Dermis microvascular lymphatic vessel endothelial cell (primary cell): Measurements from ENCODE around the gene VTN. TPM values are rescaled to one million over a fixed set of nuclear protein-coding genes. Genes with fewer than 3 reads are reported as not detected.

Experiments
- DNase-seq, 2 donors: peaks; one replicate each; pipeline versions ENCODE4 v3.0.0 to v3.0.0-alpha.2; 2010; ENCODE audit warnings: low read depth in 2 of 2
- total RNA-seq: library from RNA; depleted of rRNA; stranded (reverse); fragments of >200 nt; gene quantifications from 2 replicates; pipeline ENCODE4 v1.2.1, GENCODE V29; 2014

Gene VTN, protein sequence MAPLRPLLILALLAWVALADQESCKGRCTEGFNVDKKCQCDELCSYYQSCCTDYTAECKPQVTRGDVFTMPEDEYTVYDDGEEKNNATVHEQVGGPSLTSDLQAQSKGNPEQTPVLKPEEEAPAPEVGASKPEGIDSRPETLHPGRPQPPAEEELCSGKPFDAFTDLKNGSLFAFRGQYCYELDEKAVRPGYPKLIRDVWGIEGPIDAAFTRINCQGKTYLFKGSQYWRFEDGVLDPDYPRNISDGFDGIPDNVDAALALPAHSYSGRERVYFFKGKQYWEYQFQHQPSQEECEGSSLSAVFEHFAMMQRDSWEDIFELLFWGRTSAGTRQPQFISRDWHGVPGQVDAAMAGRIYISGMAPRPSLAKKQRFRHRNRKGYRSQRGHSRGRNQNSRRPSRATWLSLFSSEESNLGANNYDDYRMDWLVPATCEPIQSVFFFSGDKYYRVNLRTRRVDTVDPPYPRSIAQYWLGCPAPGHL
- under 0.01 TPM in 1 of 2 replicates, not detected in the other for total RNA-seq

DNA sequence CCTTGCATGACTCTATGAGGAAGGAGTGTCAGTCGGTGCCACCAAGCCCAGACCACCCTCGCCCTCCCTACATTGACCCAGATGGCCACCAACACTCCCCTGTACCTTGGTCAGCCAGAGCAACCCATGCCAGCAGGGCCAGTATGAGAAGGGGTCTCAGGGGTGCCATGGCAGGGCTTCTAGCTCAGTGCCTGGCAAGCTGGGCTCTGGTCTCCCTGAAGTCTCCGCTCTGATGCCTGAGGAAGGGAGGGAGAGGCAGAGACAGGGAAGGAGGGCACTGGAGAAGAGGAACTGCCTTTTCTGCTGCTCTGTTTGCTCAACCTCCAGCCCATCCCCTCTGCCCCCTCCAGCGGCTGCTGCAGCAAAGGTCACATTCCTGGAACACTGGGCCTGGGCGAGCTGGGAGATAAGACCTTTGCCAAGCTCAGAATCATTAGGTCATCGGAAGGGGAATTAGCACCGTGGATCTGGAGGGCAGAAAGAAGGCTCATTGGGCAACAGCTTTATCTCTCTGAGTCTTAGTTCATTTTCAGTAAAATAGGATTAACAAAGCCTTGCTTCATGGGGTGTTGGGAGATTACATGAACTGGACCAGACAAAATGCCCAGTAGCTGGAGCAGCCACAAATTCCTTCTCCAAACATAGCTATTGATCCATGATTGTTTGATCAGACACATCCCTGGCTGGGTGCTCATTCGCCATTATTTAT, at the start of gene VTN:
TSS of gene VTN (minus strand) at position 273 of the 709 bp plus-strand sequence. CDS start at position 169, 104 bp downstream.
- DNase-seq: no peak

DNA sequence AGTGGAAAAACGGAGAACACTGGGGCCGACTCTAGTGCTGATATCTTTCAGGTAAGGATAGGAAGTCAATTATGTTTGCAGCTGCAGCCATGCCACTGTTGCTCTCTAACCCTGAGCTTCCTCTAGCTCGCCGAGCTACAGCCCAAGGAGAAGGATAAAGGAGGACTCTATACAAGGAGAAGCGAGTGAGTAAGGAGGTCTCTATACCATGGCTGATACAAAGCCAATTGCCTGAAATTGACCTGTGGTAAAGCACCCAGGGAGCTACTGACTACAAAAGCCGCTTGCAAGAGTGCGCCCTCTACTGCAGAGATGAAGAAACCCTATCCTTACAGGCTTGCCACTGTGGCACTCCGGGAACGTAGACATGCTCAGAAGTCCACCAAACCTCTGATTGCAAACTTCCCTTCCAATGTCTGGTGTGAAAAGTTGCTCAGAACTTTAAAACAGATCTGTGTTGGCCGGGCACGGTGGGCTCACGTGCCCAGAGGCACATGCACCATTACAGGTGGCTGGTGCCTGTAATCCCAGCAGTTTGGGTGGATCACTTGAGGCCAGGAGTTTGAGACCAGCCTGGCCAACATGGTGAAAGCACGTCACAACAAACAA, 46.7 kb upstream of the VTN start:
- peak; percentile 39 to 78 for DNase-seq

DNA sequence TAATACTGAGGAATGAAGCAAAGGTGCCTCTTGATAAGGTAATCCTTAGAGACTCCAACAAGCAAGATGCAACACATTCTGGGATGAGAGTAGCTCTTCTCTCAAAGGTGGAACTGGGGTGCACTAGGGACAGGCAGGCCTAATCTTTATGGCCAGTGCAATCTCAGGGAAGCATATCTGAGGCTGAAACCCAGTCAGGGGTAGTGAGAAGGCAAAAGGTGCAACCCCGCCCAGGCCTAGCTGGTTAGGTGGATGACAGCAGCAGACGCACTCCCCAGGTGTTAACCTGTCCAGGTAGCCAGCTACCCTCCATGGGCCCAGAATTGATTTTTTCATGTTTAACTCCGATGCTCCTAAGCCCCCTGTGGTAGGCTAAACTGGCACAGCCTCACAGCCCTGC, 45.8 kb upstream of the VTN start:
- DNase-seq: no peak

DNA sequence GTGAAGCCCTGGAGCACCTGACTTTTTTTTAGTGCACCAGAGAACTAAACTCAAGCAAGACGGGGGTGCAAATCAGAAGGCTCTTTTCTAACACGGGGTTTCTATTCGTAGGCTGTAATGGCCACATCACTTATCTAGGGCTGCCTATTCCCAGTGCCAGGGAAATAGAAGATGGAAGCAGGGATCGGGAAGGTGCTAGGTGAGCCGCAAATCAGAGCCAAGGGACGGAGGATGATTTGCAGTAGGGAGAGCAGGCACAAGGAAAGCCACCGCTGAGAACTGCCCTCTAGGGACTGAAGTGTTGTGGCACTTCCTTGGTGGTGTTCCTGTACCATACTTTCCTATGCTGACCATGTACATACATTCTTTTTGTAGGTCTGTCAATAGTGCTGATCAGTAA, 43.7 kb upstream of the VTN start:
- no peak for DNase-seq

DNA sequence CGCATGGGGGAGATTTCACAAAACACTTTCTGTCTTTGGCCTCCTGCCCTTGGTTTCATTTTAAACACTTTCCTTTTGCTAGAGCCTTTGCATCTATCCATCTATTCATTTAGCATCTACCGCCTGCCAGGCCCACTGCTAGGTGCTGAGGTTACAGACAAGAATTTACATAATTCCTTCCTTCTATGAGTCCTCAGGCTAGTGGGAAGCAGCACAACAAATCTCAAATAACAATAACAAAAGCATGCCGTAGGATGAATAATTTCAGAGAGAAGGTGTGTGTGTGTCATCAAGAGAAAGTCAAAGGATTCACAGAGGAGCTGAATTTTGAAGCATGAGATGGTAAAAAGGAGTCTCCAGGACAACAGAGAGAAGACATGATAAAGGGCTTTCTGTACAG, 42.0 kb upstream of the VTN start:
- DNase-seq: no peak

DNA sequence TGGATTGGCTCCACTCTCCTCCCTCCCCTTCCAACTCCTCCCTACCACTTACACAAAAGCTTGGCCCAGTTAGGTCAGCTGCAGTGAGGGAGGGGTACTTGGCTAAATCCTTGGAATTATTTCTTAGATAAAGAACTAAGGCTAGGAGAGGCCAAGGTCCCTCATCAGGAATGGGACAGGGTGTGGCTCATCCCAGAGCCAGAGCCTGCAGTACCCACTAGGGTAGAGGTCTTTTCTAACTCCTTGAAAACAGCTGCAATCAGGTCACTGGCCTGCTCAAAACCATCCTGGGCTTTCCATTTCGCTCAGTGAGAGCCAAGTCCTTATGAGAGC, 37.8 kb upstream of the VTN start:
- no peak for DNase-seq

DNA sequence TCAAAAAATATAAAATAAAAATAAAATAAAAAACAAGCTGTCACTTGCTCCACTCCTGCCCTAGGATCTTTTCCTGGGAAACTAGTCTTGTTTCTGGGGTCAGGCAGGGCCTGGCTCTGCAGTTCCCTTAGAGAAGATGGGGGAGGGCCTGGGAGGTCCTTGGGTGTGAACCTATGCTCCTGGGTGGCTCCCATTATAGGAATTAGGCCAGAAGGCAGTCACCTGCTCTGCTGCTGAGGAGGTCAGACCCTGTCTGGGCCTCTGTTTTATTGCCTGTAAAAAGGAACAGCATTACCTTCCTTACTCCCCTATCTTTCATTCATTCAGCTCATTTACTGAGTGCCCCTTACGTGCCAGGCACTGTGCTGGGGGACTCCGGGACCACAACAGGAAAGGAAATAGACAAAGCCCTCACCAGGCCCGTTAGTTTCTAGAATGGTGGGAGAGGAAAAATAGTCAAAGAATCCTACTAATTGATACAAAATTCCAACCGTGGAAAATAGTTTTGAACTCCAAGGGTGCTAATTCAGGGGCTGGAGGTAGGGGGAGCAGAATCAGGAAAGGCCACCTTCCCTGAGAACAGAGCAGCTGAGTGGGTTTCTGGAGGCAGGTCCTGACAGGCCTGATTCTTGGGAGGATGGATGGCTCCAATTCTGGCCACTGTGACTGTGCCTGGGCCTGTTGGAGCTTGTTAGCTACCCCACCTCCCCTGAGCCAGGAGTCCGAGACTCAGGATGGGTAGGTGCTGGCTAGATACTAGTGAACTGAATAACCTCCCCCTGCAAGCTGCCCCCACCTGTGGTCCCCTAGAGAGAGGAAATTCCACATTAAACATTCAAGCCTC, 37.2 kb upstream of the VTN start:
- DNase-seq: no peak

DNA sequence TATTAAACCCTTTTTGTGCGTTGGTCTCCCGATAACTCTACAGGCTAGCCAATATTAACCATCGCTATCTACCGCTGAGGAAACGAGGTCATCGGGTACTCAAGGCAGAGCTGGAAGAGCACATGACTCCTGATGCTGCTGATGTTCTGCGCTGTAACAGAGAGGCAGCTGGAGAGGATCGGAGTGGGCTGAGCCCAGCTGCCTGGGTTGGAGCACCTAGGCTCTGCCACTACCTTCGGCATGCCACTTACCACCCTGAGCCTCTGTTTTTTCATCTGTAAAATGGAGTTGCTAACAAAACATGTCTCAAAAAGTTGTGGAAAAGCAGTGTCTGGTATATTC, 36.3 kb upstream of the VTN start:
- no peak for DNase-seq

DNA sequence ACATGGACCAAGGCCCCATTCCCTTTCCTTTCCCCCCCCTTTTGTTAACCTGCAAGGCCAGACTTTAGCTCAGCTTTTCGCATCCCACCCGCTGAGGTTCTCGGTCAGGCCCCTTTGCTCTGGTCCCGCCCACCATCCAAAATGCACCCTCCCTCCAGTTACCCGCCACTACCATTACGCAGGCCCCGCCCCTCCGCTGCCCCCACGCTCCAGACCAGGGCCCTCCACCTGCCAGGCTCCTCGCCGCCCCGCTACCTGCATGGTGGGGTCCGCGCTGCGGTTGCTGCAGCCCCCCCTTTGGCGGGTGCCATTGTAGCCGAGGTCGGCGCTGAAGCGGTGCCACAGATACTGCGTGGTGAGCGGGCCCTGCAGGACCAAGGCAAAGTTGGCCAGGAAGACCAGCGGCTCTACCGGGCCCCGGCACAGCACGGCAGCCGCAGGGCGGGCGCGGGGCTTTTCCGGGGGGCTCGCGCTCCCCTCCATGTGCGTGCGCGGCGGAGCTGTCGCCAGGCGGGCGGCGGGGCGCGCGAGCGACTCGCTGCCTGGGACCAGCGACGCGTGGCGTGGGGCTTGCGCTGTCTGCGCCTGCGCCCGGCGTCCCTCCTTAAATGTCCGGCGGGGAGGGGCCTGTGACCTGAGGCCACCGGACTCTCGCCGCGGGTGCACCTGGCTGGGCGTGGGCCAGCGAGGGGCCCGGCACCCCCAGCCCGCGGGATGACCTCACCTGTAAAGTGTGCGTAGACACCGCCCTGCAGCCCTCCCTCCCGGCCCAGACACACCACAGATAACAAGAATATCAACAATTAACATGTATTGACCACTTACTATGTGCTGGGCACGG, 35.7 kb upstream of the VTN start, which contains the start of gene SLC46A1:
TSS of gene SLC46A1 (minus strand) at position 581 of the 841 bp plus-strand sequence. CDS start at position 483, 98 bp downstream.
- DNase-seq: no peak

DNA sequence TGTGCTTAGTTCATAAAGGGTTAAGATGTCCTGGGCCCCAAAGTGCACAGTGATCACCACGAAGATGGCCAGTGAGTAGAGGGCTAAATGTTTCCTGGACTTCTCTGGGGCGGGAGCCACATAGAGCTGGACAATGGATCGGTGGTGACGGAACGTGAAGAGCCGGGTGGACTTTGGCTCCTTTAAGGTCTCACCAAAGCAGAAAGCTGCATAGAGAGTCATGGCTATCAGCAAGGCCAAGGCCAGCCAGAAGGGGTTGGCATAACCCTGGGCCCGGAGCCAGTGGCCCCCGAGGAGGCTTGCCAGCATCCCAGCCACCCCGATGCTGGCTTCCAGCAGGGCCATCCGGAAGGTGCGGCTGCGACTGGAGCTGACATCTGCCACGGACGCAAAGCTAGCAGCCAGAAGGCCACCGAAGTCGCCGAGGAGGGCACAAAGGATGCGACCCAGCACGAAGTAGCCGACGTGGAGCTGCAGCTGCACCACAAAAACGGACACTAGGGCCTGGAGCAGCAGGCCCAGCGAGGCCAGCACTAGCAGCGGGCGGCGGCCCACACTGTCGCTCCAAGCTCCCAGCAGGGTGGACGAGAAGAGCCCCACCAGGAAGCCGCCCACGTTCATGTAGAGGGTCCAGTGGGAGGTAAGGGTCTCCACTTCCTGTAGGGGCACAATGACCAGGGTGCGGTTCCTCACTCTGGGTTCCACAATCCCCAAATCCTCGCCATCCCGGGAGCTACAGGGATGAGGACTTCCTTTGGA, 34.9 kb upstream of the VTN start:
- DNase-seq: no peak

DNA sequence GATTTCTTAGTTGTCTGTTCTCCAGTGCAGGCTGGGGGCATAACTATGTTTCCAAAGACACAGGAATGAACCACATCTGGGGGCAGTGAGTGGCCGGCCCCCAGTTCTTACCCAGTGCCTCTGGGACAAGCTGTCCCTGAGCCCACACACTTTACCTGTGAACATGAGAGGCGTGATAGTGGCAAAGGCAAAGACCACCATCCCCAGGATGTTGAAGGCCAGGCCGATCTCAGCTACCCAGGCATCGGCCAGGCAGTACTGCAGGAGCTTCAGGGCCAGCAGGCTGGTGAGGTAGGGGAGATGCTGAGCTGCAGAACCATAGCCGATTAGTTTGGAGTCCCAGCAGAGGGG, 34.3 kb upstream of the VTN start:
- no peak for DNase-seq

DNA sequence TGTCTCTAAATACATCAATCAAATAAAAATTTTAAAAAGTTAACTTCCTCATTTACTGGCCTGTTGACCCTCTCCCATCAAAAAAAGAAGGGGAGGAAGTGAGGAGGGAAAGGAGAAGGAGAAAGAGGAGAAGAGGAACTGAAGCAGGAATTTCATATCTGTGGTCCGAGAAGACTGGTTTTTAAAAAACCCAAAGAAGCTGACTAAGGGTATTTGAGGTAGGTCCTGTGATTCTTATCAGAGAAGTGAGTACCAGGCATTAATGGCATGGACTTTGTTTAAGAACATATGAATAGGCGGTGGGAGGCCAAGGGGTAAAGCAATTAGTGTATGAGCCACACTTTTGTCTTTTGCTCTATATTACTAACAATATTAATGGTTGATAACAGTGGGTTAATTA, 33.9 kb upstream of the VTN start:
- DNase-seq: no peak

DNA sequence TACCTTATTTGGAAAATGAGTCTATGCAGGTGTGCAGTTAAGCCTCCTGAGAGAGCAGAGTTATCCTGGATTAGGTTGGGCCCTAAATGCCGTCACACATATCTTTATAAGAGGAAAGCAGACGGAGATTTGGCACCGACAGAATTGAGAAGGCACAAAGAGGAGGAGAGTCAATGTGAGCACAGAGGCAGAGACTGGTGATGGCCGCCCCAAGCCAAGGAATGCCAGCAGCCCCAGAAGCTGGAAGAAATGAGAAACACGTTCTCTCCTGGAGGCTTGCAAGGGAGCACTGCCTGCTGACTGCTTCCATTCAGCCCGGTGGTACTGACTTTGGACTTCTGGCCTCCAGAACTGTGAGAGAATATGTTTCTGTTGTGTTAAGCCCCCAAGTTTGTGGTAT, 32.7 kb upstream of the VTN start:
- no peak for DNase-seq

DNA sequence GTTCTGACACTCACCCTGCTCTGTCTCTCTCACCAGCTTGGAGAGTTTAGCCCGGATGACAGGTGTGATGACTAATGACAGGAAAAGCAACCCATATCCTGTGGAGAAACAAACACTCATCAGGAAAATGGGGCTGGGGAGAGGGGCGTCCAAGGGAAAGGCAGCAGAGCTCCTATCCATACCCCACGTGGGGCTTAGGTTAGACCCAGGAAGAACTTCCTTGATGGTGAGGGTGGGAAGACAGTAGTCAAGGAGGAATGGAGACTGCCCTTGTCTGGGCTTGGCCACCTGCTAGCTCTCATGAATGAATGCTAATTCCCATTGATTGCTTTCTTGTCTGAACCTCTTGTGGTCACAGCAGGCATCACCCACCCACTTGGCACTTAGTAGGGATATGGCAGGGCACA, 32.1 kb upstream of the VTN start:
- no peak for DNase-seq

DNA sequence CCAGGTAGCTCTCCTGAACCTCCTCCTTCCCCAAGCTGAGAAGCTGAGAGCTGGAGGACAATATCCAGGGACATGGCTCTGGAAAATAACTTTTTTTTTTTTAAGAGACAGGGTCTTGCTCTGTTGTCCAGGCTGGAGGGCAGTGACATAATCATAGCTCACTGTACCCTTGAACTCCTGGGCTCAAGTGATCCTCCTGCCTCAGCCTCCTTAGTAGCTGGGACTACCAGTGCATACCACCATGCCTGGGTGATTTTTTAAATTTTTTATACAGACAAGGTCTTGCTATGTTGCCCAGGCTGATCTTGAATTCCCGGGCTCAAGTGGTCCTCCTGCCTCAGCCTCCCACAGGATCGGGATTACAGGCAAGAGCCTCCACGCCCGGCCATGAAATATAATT, 29.7 kb upstream of the VTN start:
- DNase-seq: no peak

DNA sequence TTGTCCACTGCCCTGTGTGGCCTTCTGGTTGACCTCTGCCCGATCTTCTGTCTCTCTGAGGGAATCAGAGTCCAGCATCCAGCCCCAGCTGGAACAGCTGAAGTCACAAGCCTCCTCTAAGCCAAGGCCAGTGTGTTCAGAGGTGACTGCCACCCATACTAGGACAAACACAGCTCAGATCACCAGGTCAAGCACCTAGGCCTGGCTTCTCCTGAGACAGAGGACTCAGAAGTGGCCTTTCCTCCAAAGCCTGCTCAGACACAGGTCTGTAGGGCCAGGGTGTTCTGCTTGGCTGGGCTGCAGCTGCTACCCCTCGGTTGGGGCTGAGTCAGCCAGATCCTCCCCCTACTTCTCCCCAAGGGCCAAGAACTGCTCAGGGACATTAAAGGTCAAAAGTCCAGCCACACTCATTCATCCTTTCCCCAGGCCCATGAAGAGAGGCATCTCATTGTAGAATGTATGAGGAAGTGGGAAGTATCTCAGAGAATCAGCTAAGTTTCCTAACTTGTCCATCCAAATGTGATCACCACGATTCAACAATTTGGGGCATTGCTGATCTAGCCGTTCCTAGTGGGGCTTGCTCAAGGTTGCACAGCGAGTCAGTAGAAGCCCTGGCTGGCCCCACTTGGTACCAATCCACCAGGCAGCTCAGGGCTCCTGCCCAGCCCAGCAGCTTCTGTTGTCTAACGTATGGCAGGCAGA, 28.3 kb upstream of the VTN start:
- DNase-seq: no peak

DNA sequence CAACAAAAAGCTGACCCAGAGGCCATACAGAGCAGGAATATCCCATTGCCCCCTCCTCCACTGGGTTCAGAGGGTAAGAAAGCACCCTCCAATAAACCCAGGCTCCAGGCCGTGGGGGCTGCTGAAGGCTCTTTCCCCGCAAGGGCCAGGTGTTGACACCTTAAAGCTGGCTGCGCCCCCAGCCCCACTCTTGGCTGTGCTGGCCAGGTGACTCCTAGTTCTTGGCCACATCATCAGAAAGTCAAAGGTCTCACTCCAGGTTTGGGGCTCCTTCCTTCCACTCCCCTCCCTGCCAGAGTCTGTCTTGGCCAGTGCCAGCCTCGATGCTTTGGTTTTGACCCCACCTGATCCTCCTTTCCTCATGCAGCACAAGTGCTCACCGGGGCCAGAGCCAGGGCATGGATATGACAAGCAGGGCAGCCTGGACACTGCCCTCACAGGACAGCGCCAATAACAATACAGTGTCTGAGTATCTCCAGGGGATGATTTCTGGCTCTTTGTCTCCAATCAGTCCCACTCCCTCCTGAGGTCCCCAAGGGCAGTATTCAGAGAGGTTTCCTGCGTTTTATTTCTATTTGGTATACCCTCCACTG, 27.7 kb upstream of the VTN start:
- DNase-seq: no peak

DNA sequence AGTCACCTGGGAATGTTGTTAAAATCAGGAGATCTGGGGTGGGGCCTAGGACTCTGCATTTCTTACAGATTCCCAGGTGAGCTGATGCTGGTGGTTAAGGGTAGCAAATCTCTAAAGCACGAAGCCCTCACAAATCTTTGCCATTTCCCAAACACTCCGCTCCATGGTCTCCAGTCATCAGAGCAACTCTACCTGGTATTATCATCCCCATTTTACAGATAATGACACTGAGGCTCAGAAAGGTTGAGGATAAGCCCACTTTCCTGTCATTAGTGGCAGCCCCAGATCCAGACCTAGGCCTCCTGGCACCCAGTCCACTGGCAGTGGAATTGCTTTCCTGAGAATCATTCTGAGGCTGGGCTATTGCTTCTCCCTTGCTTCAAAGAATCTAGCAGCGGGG, 27.2 kb upstream of the VTN start:
- DNase-seq: no peak

DNA sequence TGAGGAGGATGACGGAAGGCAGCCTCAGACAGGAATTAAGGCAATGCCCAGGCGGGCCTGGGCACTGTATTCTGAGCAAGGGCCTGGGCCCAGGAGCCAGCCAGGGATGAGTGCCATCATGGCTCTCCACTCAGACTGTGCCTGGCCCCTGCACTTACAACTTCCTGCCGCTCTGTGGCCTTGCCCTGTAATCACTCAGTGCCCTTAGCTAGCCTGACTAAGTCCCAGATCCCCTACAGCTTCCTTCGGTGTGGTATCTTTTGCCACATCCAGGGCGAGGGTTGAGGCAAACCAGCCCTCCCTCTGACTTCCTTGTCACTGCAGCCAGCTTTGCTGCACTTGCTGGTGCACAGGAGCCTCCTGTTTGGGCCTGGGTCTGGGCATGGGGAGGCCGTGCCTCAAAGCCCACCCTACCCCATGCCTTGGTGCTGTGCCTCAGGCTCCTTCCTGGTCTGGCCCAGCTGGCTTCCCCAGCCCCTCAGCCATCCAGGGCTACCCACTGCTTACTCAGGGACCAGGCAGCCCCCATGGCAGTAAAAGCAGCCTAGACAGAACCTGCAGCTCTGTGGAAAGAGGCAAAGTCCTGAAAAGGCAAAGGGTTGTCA, 26.6 kb upstream of the VTN start:
- DNase-seq: no peak
